GM18499 (cell line): ENCODE data around the gene RBBP5.
A peak's percentile ranks its signal among the peaks of the same experiment; 100 is the strongest.
"Not testable (repeated sequence)": the region's sequence is repeated elsewhere in the genome, so short reads cannot be mapped to it uniquely, and the experiment has no call there.

Experiments used
- ATAC-seq: cut with Tn5 transposase; IDR thresholded peaks from one replicate; pipeline ENCODE4 v1.9.1; 2021; ENCODE audit warnings: moderate number of reproducible peaks; ENCODE audit not compliant: insufficient read depth, unreplicated experiment

The RBBP5 gene, protein sequence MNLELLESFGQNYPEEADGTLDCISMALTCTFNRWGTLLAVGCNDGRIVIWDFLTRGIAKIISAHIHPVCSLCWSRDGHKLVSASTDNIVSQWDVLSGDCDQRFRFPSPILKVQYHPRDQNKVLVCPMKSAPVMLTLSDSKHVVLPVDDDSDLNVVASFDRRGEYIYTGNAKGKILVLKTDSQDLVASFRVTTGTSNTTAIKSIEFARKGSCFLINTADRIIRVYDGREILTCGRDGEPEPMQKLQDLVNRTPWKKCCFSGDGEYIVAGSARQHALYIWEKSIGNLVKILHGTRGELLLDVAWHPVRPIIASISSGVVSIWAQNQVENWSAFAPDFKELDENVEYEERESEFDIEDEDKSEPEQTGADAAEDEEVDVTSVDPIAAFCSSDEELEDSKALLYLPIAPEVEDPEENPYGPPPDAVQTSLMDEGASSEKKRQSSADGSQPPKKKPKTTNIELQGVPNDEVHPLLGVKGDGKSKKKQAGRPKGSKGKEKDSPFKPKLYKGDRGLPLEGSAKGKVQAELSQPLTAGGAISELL

DNA sequence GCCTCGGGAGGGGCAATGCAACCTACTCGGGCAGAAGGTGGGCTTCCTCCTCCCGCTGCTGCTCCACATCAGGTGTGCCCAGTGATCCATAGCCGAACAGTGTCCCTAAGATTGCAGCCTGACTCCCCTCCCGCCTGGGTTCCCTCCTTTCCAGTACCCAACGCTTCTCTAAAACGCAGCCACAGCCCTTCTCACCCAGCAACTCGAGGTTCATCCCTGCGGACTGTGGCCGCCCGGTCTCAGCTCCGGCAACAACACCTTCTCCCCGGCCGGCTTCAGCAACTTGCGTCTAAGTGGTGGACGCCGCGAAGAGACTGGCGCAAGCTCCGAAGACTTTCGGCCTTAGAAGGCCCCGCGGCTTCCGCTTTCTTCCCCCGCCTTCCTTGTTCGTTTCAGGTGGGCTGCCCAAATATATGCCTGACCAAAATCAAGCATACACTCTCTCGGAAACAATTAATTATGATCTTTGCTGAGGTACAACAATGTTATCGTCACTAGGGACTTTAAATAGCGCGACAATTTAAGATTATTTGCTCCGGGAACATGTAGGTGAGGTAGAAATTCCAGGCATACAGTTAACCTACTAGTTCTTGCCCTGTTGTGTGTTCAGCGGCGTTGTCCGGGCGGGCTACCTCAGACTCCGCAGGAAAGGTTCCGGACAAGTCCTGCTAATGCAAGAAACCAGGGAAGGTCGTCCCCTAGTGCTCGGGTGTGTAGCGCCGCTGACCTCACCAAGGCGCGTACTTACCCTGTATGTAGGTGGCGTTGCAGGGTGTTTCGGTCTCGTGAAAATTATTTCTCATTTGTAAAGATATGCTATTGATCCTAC is at the start of gene RBBP5:
Gene RBBP5, minus strand, starts transcription at position 319 of the 829 bp plus-strand sequence. Its CDS starts 105 bp downstream, at position 214.
- peak; percentile 88 for ATAC-seq

DNA sequence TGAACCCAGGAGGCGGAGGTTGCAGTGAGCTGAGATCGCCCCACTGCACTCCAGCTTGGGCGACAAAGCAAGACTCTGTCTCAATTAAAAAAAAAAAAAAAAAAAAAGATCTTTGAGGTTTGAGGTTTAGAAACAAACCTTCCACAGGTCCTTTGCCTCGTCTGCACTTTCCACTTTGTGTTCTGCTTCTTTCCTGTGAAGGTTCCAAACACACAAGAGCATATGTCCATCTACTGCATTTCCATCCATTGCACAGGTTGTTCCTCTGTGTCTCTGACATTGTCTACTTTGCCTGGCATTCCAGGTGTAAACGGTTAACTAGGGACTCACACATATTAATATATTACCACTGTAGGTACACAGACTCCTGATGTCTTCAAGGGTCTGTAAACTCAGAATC is 49.6 kb upstream of the RBBP5 start:
- ATAC-seq = no peak

DNA sequence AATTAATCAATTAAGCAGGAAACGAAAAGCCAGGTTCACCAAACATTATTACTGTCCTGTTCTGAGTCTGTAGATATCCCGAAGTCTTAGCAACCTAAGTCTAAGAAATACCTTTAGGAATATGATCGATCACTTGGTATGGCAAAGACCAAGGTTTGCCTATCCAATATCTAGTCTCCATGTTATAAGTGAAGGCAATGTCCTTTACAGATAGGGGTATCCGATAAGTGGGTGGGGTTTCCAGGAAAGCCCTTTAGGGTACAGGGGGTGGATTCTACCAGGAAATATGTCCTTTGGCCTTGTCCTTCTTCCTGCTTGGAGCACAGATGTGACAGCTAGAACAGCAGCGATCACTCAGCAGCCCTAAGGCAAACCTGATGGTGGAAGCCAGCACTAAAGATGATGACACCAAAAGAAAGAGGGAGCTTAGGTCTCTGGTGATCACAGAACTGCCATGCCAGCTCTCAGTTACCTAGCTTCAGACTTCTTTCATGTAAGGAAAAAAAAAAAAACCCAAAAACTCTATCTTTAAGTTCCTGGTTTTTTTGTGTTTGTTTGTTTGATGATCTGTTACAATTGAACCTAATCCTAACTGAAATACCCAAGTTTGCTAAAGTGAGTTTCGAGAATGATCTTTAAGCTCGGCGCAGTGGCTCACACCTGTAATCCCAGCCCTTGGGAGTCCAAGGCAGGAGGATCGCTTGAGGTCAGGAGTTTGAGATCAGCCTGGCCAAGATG is 48.9 kb upstream of the RBBP5 start:
- no peak for ATAC-seq

DNA sequence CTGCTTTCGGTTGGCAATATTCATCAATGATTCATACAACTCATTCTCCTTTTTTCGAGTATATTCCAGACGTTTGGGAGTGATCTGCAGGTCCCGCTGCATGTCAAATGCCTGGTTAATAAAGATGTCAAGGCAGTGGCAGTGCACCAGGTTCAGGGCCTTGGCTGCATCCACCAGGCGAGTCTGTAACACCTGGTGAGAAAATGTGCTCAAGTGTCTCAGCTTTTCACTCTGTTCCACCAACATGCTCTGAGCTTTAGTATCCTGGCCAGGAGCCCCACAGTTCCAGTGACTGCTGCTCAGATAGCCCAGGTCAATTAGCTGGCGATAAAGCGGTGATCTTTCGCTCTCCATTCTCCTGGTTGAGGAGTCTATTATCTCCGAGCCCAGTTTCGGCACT is 47.5 kb upstream of the RBBP5 start:
- ATAC-seq = no peak

DNA sequence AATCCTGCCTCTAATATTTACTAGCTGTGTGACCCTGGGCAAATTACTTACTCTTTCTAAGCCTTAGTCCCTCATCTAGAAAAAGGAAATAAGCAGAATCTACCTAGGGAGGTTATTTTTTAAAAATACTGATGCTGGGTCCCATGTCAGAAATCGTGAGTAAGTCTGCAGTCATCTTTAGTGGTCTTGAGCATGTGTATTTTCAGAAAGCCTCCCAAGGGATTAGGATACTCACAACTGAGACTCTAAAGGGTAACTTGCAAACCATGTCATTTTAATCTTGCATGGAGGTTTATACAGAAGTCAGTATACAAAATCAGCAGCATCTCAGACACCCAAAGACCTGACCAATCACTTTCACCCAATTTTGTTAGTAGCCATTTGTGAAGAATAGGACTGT is 46.5 kb upstream of the RBBP5 start:
- no peak for ATAC-seq

DNA sequence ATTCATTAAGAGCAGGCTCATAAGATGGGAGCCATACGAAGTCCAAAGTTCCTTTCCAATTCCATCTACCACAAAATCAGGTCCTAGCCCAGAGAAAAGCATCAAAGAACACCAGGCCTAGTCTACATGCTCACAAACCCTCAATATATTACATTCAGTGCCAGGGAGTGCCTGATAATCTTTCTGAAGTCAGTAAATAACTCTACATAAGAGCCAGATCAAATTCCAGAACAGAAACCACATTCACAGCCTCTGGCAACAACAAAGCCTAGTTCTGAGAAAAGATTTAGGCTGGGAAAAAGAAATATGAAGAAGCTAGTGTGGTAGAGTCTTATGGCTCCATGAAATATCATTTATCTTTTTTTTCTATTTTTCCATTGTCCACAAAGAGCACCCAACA is 40.5 kb upstream of the RBBP5 start:
- ATAC-seq = no peak

DNA sequence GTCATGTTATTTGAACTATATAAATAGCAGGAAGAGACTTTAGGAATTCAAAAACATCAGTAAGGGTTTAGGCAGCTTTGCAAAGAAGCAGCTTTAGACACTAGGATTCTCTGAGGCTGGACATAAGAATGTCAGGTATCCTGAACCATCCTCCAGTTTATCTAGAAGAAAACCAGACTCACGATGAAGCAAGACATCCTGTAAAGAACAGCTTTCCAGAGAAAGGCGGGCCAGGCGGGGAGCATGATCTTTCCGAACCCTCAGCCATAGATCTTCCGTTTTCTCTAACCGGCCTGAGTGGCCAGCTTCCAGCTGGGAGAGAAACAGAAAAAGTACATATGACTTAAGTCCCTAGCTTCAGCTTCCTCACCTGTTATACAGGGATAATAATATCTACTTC is 39.3 kb upstream of the RBBP5 start:
- no peak for ATAC-seq

DNA sequence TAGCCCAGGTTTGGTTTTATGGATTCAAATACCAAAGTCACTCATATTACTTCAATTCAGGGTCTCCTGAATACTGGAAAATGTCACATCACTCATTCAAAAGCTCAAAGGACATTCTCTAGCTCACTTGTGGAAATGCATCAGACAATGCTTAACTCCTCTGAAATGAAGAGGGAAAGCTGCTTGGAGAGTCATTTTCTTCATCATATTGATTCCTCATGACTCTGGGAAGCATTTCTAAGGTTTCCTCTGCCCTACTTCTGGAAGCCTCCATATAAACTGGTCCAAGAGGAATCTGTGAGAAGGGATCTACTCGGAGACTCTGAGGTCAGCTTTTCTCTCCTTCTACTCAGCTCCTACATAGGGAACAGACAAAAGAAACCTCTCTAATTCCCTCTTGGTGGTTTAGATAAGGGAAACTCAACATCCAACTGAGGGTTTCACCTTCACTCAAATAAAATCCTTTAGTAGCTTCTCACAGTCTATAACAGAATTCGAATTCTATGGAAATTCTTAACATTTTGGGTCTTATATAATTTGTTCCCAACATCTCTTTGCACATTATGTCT is 36.4 kb upstream of the RBBP5 start:
- ATAC-seq = no peak

DNA sequence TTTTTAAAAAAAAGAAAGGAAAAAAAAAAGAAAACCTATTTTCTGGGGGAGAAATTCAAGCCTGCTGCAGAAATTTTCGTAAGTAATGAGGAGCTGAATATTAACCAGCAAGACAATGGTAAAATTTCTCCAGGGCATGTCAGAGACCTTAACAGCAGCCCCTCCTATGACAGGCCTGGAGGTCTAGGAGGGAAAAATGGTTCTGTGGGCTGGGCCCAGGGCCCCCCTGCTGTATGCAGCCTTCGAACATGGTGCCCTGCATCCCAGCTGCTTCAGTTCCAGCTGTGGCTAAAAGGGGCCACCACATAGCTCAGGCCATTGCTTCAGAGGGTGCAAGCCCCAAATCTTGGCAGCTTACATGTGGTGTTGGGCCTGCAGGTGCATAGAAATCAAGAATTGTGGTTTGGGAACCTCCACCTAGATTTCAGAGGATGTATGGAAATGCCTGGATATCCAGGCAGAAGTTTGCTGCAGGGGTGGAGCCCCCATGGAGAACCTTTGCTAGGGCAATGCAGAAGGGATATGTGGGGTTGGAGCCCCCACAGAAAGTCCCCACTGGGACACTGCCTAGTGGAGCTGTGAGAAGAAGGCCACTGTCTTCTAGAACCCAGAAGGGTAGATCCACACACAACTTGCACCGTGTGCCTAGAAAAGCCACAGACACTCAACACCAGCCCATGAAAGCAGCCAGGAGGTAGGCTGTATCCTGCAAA is 34.0 kb upstream of the RBBP5 start:
- not testable (repeated sequence) for ATAC-seq

DNA sequence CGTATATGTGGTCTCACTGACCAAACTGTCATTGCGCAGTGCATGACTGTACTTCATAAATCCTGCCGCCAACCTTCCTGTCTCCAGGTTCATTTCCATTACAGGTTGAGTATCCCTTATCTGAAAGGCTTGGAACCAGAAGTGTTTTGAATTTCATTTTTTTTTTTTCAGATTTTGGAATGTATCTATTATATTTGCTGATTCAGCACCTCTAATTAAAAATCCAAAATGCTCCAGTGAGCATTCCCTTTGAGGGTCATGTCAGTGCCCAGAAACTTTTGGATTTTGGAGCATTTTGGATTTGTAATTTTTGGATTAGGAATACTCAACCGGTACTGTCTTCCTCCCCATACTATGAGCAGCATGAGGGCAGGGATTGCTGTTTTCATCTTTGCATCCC is 30.7 kb upstream of the RBBP5 start:
- no peak for ATAC-seq

DNA sequence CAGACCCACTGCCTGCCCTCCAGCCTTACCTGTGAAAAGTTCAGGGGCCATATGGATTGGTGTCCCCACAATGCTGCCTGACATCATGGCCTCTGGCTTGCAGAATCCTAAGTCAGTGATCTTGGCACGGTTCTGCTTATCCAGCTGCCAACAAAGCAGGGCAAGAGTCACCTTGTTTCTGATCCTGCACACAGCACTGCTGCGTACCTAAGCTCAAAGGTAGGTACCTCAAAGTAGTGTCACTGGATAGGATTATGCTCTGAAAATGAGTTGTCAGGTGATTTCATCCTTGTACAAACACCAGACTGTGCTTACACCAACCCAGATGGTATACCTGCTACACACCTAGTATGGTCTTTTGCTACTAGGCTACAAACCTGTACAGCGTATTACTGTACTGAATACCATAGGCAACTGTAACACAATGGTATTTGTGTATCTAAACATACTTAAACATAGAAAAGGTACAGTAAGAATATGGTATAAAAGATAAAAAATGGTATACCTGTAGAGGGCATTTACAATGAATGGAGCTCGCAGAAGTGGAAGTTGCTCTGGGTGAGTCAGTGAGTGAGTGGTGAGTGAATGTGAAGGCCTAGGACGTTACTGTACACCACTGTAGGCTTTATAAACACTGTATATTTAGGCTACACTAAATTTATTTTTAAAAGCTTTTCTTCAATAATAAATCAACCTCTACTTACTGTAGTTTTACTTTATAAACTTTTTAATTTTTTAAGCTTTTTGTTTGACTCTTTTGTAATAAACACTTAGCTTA is 29.1 kb upstream of the RBBP5 start:
- no peak for ATAC-seq

DNA sequence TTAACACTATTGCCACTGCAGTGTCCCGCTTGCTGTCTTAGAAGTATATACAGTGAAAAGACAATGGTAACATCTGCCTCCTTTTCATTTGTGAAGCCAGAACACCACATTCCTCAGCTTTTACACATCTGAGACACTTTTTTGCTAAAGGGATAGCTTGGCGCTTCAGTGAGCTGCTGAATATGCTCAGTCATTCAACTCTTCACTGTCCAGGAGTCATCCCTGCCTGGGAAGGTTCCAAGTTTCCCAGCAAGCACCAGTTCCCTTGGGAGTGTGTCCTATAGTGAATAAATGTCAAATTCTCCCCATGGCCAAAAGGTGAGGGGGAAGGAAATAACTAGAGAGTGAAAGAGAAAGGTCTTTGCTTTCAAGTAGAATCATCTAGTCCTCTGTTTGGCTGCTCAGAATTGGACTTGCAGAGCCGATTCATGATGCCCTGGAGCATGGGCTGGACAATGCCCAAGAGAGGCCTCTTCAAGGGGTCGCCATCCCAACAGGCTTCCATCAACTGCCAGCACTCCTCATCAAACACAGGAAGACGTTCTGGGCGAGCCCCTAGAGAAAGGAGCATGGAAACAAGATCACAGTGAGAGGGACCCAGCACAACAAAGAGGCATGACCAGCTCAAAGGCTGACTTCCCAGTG is 25.5 kb upstream of the RBBP5 start:
- ATAC-seq = no peak

DNA sequence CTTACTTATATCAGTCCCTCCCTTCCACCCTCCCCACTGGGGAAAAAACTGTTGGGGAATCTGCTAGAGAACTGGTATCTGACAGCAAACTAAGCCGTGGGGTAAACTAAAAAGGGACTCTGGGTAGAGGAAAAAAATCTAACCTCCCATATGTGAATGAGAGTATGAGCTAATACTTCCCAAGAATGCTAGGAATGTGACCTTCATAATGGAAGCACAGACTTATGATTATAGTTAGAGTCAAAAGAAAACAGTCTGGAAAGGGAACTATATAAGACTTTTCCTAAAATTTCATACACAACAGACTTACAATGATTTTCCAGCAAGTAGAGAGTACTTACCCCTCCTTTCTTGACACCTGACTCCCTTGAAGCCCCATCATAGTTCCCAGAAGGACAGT is 23.0 kb upstream of the RBBP5 start:
- no peak for ATAC-seq

DNA sequence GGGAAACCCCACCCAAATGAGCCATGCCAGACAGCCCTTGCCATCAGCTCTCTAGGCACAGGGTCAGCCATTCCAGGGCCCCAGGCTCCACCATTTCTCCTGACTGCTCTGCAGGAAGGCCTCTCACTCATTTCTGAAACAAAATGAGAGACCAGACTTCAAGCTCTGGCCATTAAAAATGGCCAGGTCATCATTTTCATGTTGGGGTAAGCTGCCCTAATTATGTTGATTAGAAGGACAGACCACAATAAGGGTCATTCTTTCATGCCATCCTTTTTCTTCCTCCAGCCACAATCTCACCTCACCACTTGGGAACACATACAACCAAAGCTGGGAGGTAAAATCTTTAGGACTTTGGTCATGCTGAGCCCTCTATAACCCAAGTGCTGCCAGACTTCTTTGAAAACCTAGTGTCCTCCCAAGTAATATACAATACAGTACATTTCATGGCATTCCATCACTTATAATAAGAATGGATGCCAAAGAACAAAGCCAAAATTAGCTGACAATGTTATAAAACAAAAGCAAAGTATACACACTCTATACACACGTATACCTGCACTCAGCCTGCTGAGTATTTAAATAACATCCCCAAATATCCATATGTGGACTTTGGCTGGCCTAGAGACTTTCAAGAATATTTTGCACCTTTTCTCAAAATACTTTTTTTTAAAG is 22.4 kb upstream of the RBBP5 start:
- no peak for ATAC-seq

DNA sequence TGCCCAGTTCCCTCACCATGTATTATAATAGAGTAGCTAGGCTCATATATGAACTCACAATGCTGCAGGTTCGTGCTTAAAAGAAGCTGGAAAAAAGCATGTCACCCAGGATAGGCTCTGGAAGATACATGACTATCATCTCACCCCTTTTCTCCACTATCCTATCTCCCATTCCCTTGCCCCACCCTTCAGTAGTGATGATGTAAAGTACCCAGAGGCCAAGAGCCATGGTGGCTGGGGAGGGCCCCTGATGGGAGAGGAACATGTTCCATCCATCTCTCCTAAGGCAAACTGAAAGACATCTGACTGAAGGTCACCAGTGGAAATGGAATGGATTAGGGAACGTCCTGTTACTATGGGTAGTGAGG is 20.3 kb upstream of the RBBP5 start:
- no peak for ATAC-seq

DNA sequence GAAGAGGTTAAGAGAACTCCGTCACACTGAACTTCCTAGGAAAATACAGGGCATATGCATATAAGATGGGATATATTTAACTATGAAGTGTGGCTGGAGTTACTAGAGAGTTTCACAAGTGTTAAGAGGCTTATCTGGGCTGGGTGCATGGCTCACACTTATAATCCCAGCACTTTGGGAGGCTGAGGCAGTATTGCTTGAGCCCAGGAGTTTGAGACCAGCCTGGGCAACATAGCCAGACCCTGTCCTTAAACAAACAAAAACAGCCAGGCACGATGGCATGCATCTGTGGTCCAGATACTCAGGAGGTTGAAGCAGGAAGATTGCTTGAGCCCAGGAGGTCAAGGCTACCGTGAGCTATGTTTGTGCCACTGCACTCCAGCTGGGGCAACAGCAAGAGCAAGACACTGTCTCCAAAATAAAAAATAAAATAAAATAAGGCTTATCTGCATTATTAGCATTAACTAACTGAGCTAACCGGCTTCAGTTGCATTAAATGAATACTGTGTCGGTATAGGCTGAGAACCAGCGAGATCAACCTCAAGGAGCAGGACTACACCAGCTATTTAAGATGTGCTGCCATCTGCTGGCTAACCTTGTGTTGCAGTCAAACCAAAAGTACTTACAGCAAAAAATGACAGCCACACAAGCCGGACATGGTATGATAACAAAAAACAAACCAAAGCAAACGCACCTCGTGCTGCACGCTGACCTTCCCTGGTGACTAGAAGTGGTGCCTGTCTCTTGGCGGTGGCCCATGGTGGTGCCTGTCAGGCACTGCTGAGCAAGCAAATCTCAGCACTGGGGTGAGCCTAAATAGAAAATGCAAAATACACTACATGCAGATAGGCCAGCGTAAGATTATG is 19.7 kb upstream of the RBBP5 start:
- ATAC-seq = no peak

DNA sequence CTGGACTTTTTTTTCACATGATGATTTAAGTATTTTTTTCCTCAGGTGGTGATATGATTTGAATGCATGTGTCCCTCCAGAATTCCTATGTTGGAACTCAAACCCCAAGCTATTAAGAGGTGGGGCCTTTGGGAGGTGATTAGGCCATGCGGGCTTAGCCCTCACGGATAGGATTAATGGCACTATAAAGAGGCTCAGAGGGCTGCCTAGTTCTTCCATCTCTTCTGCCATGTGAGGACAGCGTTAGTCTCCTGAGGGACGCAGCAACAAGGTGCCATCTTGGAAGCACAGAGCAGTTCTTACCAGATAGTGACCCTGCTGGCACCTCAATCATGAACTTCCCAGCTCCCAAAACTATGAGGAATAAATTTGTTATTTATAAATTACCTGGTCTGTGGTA is 18.3 kb upstream of the RBBP5 start:
- ATAC-seq = no peak
